Liver (tissue), 9 donors: ENCODE measurements around the gene ELF2. TPM values are rescaled to one million over a fixed set of nuclear protein-coding genes. Genes with fewer than 3 reads are reported as not detected.

Source experiments
- DNase-seq: peaks from one replicate; pipeline ENCODE4 v3.0.0-alpha.2; 2017; ENCODE audit warnings: low spot score
- H3K27ac ChIP-seq, 2 donors: one replicate each; pipeline ENCODE4 v1.7.0; 2013; ENCODE audit warnings: inconsistent platforms in 2 of 2, low read length in 2 of 2, control low read depth in 1 of 2, low read depth in 1 of 2, mild to moderate bottlenecking in 1 of 2
- H3K27me3 ChIP-seq, 4 donors: one replicate each; pipeline versions ENCODE4 v1.6.1 to v1.7.0; 2013; ENCODE audit warnings: low read length in 3 of 4, inconsistent platforms in 1 of 4, mild to moderate bottlenecking in 1 of 4, moderate library complexity in 1 of 4; ENCODE audit not compliant: control insufficient read depth in 4 of 4, insufficient read depth in 4 of 4
- H3K36me3 ChIP-seq, 4 donors: one replicate each; pipeline versions ENCODE4 v1.6.1 to v1.7.0; 2013; ENCODE audit warnings: low read length in 3 of 4, mild to moderate bottlenecking in 3 of 4, low read depth in 1 of 4, moderate library complexity in 1 of 4; ENCODE audit not compliant: control insufficient read depth in 4 of 4, insufficient read depth in 3 of 4
- H3K4me1 ChIP-seq, 4 donors: one replicate each; pipeline versions ENCODE4 v1.6.1 to v1.7.0; 2013; ENCODE audit warnings: low read length in 3 of 4, mild to moderate bottlenecking in 3 of 4, moderate library complexity in 1 of 4; ENCODE audit not compliant: control insufficient read depth in 4 of 4, insufficient read depth in 4 of 4
- H3K4me3 ChIP-seq, 3 donors: one replicate each; pipeline versions ENCODE4 v1.6.1 to v1.7.0; 2013; ENCODE audit warnings: low read length in 3 of 3, control low read depth in 1 of 3, low read depth in 1 of 3, mild to moderate bottlenecking in 1 of 3
- H3K9ac ChIP-seq, 2 donors: one replicate each; pipeline ENCODE4 v1.7.0; 2013; ENCODE audit warnings: low read length in 2 of 2, mild to moderate bottlenecking in 2 of 2, moderate library complexity in 2 of 2, control low read depth in 1 of 2, low read depth in 1 of 2
- H3K9me3 ChIP-seq, 4 donors: one replicate each; pipeline versions ENCODE4 v1.6.1 to v1.7.0; 2013; ENCODE audit warnings: low read length in 3 of 4; ENCODE audit not compliant: control insufficient read depth in 4 of 4
- ATF3 ChIP-seq: IDR thresholded peaks from 2 replicates; pipeline ENCODE4 v1.6.1; 2016; ENCODE audit warnings: antibody characterized with exemption
- CTCF ChIP-seq: fragments of 150-350 bp; IDR thresholded peaks from 2 replicates; pipeline ENCODE4 v1.5.1; 2017; ENCODE audit warnings: improper control_type of control experiment, low read depth, low read length; ENCODE audit not compliant: missing input control
- EGR1 ChIP-seq, 2 donors: IDR thresholded peaks; 2 replicates each; pipeline ENCODE4 v1.6.1; 2016 to 2018; ENCODE audit warnings: antibody characterized with exemption in 2 of 2, low read depth in 2 of 2
- FOXA1 ChIP-seq: IDR thresholded peaks from 2 replicates; pipeline ENCODE4 v1.6.1; 2016; ENCODE audit warnings: antibody characterized with exemption
- FOXA2 ChIP-seq: IDR thresholded peaks from 2 replicates; pipeline ENCODE4 v1.6.1; 2016; ENCODE audit warnings: antibody characterized with exemption
- GABPA ChIP-seq, 2 donors: IDR thresholded peaks in 1 of 2; conservative IDR thresholded peaks in 1 of 2; 2 replicates each; pipeline ENCODE4 v1.6.1; 2016; ENCODE audit warnings: antibody characterized with exemption in 2 of 2, mild to moderate bottlenecking in 1 of 2, moderate library complexity in 1 of 2
- HNF4A ChIP-seq, 2 donors: conservative IDR thresholded peaks; 2 replicates each; pipeline ENCODE4 v1.6.1; 2016; ENCODE audit warnings: antibody characterized with exemption in 2 of 2, mild to moderate bottlenecking in 2 of 2
- HNF4G ChIP-seq: IDR thresholded peaks from 2 replicates; pipeline ENCODE4 v1.6.1; 2016; ENCODE audit warnings: antibody characterized with exemption
- JUND ChIP-seq, 2 donors: IDR thresholded peaks; 2 replicates each; pipeline ENCODE4 v1.6.1; 2016; ENCODE audit warnings: antibody characterized with exemption in 2 of 2
- MAX ChIP-seq: IDR thresholded peaks from 2 replicates; pipeline ENCODE4 v1.6.1; 2016; ENCODE audit warnings: antibody characterized with exemption
- NR2F2 ChIP-seq: IDR thresholded peaks from 2 replicates; pipeline ENCODE4 v1.6.1; 2016; ENCODE audit warnings: antibody characterized with exemption
- RAD21 ChIP-seq, 2 donors: IDR thresholded peaks; 2 replicates each; pipeline ENCODE4 v1.6.1; 2016; ENCODE audit warnings: antibody characterized with exemption in 2 of 2, mild to moderate bottlenecking in 2 of 2
- REST ChIP-seq: IDR thresholded peaks from 2 replicates; pipeline ENCODE4 v1.6.1; 2016; ENCODE audit warnings: antibody characterized with exemption, mild to moderate bottlenecking
- RXRA ChIP-seq, 2 donors: IDR thresholded peaks; 2 replicates each; pipeline ENCODE4 v1.6.1; 2017 to 2018; ENCODE audit warnings: antibody characterized with exemption in 2 of 2, mild to moderate bottlenecking in 1 of 2
- SP1 ChIP-seq: IDR thresholded peaks from 2 replicates; pipeline ENCODE4 v1.6.1; 2018; ENCODE audit warnings: antibody characterized with exemption, mild to moderate bottlenecking
- YY1 ChIP-seq: IDR thresholded peaks from 2 replicates; pipeline ENCODE4 v1.6.1; 2016; ENCODE audit warnings: antibody characterized with exemption, mild to moderate bottlenecking
- ZBTB33 ChIP-seq: IDR thresholded peaks from 2 replicates; pipeline ENCODE4 v1.6.1; 2016; ENCODE audit warnings: antibody characterized with exemption
- WGBS: extraction: QIAGEN DNeasy Blood & Tissue Kit; methylation state at CpG from one replicate; pipeline ENCODE4 v1.1.7; 2013; 5-methylcytosine and 5-hydroxymethylcytosine counted together
- polyA plus RNA-seq, 2 donors: library from polyadenylated mRNA; stranded (reverse) in 1 of 2; unstranded in 1 of 2; fragments of 200-250 nt in 1 of 2; fragments of >200 nt in 1 of 2; fragmentation: Nextera tagmentation in 1 of 2; extraction: Ambion mirVana in 1 of 2; gene quantifications; one replicate each; pipeline versions ENCODE4 v1.2.1 to v1.2.3, GENCODE V29; 2013 to 2015
- total RNA-seq, 2 donors: library from RNA; depleted of rRNA; stranded (reverse); fragments of >200 nt; gene quantifications; one replicate each; pipeline ENCODE4 v1.2.3, GENCODE V29; 2014
- donor health status: healthy.
- donor health status: healthy.
- donor health status: healthy.
- donor health status: healthy.
- donor health status: healthy.

ELF2 gene
- total and polyA plus RNA-seq, 4 donors = 8.1 to 35.3 (median 24.1) TPM

- 86% methylated on average over 5 of the region's 5 CpGs for WGBS
- no peak overlapping the region for H3K27ac ChIP-seq
- no peak for DNase-seq
- no peaks in the 10 kb centered on the region for H3K27me3 ChIP-seq
- no peaks in the 10 kb centered on the region for H3K9me3 ChIP-seq
- H3K4me1 ChIP-seq = no peaks in the 10 kb centered on the region
- H3K4me3 ChIP-seq = no peak overlapping the region
- no peaks in the 10 kb centered on the region for H3K36me3 ChIP-seq
- H3K9ac ChIP-seq = no peak overlapping the region
- TF ChIP-seq YY1 (no peak), GABPA (IDR thresholded peaks at IDR 0.05 in 1 of 2, conservative IDR thresholded peaks at IDR 0.05 in 1 of 2) (no peak), REST (no peak), FOXA2 (no peak), CTCF (no peak), ZBTB33 (no peak), NR2F2 (no peak), RAD21 (IDR thresholded peaks at IDR 0.05) (no peak), SP1 (no peak), ATF3 (no peak), HNF4G (no peak), JUND (IDR thresholded peaks at IDR 0.05) (no peak)
Measured at GRCh38 chr4:139221687-139222086, 44.7 kb upstream of the ELF2 start.

- WGBS = 91% methylated on average over 4 of the region's 4 CpGs
- TF ChIP-seq HNF4A (conservative IDR thresholded peaks at IDR 0.05) (no peak), SP1 (no peak), EGR1 (IDR thresholded peaks at IDR 0.05; ENCODE audit: low read depth in 2 of 2) (no peak), HNF4G (no peak), NR2F2 (no peak), ZBTB33 (no peak), REST (no peak), MAX (no peak), FOXA2 (no peak), RXRA (IDR thresholded peaks at IDR 0.05) (no peak), FOXA1 (no peak), JUND (IDR thresholded peaks at IDR 0.05) (no peak)
Measured at GRCh38 chr4:139219450-139220055, 42.5 kb upstream of the ELF2 start.

More at GRCh38 chr4:139219450-139220055, 42.5 kb upstream of the ELF2 start:
- Histone ChIP-seq H3K36me3 (no peaks in the 10 kb centered on the region), H3K27ac (no peak overlapping the region), H3K4me3 (no peak overlapping the region), H3K4me1 (no peaks in the 10 kb centered on the region), H3K9ac (no peak overlapping the region), H3K27me3 (no peaks in the 10 kb centered on the region), H3K9me3 (no peaks in the 10 kb centered on the region)
- no peak for DNase-seq
